WERI-Rb-1 (cell line): ENCODE results near the gene EHD2.

Source experiments
- DNase-seq: peaks from one replicate; pipeline ENCODE4 v3.0.0-alpha.2; 2020
- H3K27ac ChIP-seq: fragments of 250-450 bp; sonication (Bioruptor Pico); 2 replicates; pipeline ENCODE4 v1.5.1; 2020; ENCODE audit warnings: mild to moderate bottlenecking, moderate library complexity
- H3K27me3 ChIP-seq: fragments of 250-450 bp; sonication (Bioruptor Pico); 2 replicates; pipeline ENCODE4 v1.5.1; 2021; ENCODE audit warnings: mild to moderate bottlenecking, low read depth, moderate library complexity; ENCODE audit not compliant: insufficient read depth, severe bottlenecking
- H3K36me3 ChIP-seq: fragments of 250-450 bp; sonication (Bioruptor Pico); 2 replicates; pipeline ENCODE4 v1.5.1; 2020; ENCODE audit warnings: mild to moderate bottlenecking, moderate library complexity
- H3K4me3 ChIP-seq: 2 replicates; pipeline ENCODE4 v1.5.1; 2011; ENCODE audit warnings: low read depth, mild to moderate bottlenecking, control low read depth, low read length
- H3K9me3 ChIP-seq: fragments of 250-450 bp; sonication (Bioruptor Pico); 2 replicates; pipeline ENCODE4 v1.5.1; 2021; ENCODE audit warnings: mild to moderate bottlenecking, moderate library complexity; ENCODE audit not compliant: severe bottlenecking
- CTCF ChIP-seq: IDR thresholded peaks from 2 replicates; pipeline ENCODE4 v1.5.1; 2011; ENCODE audit warnings: low read depth, mild to moderate bottlenecking, control low read depth, inconsistent platforms, low read length

EHD2 gene

GRCh38 chr19:47752440-47753211, 39.4 kb downstream of the EHD2 start:
- Histone ChIP-seq H3K36me3 (peaks cover 88% of the 10 kb centered on the region), H3K27me3 (no peaks in the 10 kb centered on the region), H3K27ac (no peak overlapping the region), H3K9me3 (no peaks in the 10 kb centered on the region), H3K4me3 (no peak overlapping the region)
- no peak for DNase-seq
- TF ChIP-seq CTCF, result no peak

GRCh38 chr19:47754206-47755064, 41.2 kb downstream of the EHD2 start:
- Histone ChIP-seq H3K9me3 (no peaks in the 10 kb centered on the region), H3K27me3 (no peaks in the 10 kb centered on the region), H3K36me3 (peaks cover 87% of the 10 kb centered on the region), H3K27ac (no peak overlapping the region), H3K4me3 (no peak overlapping the region)
- no peak for DNase-seq
- TF ChIP-seq CTCF, result no peak

- H3K4me3 ChIP-seq, result no peak overlapping the region
- no peak for DNase-seq
- H3K36me3 ChIP-seq, result peaks cover 80% of the 10 kb centered on the region
- H3K27ac ChIP-seq, result no peak overlapping the region
- no peak for TF ChIP-seq CTCF
- H3K27me3 ChIP-seq, result no peaks in the 10 kb centered on the region
- no peaks in the 10 kb centered on the region for H3K9me3 ChIP-seq
These were observed 42.0 kb downstream of the EHD2 start for GRCh38 chr19:47755065-47755761.

- no peak for DNase-seq
- H3K9me3 ChIP-seq, result no peaks in the 10 kb centered on the region
- H3K36me3 ChIP-seq, result peaks cover 73% of the 10 kb centered on the region
- H3K27me3 ChIP-seq, result no peaks in the 10 kb centered on the region
- H3K27ac ChIP-seq, result no peak overlapping the region
- H3K4me3 ChIP-seq, result no peak overlapping the region
- no peak for TF ChIP-seq CTCF
These were observed 42.8 kb downstream of the EHD2 start for GRCh38 chr19:47755762-47756626.

- Histone ChIP-seq H3K36me3 (peaks cover 67% of the 10 kb centered on the region), H3K4me3 (no peak overlapping the region), H3K9me3 (no peaks in the 10 kb centered on the region), H3K27me3 (no peaks in the 10 kb centered on the region), H3K27ac (no peak overlapping the region)
- no peak for DNase-seq
- no peak for TF ChIP-seq CTCF
These were observed 43.4 kb downstream of the EHD2 start for GRCh38 chr19:47756627-47756929.
